RWPE2 (cell line): Measurements from ENCODE around the gene ROR2.

ENCODE experiments used
- ATAC-seq: fragments of 200-7000 bp; cut with Tn5 transposase; 3 replicates; pipeline ENCODE4 v1.9.1; 2021; ENCODE audit warnings: low read depth
- DNase-seq: peaks from one replicate; pipeline ENCODE4 v3.0.0-alpha.2; 2020; ENCODE audit warnings: low spot score
- H3K27ac ChIP-seq: fragments of 450-650 bp; 2 replicates; pipeline ENCODE4 v1.5.1; 2017; ENCODE audit warnings: mild to moderate bottlenecking; ENCODE audit not compliant: poor library complexity, severe bottlenecking
- H3K27me3 ChIP-seq: fragments of 250-450 bp; sonication (Bioruptor Pico); 2 replicates; pipeline ENCODE4 v1.5.1; 2021; ENCODE audit warnings: mild to moderate bottlenecking, moderate library complexity; ENCODE audit not compliant: insufficient read depth, poor library complexity, severe bottlenecking
- H3K36me3 ChIP-seq: fragments of 250-450 bp; sonication (Bioruptor Pico); 2 replicates; pipeline ENCODE4 v1.5.1; 2020; ENCODE audit warnings: low read depth, mild to moderate bottlenecking, moderate library complexity
- H3K4me1 ChIP-seq: fragments of 250-450 bp; sonication (Bioruptor Pico); 2 replicates; pipeline ENCODE4 v1.5.1; 2021; ENCODE audit warnings: mild to moderate bottlenecking, moderate library complexity; ENCODE audit not compliant: insufficient read depth, poor library complexity, severe bottlenecking
- H3K4me3 ChIP-seq: fragments of 250-450 bp; sonication (Bioruptor Pico); 2 replicates; pipeline ENCODE4 v1.5.1; 2021; ENCODE audit warnings: mild to moderate bottlenecking, moderate library complexity; ENCODE audit not compliant: severe bottlenecking
- H3K9me3 ChIP-seq: fragments of 250-450 bp; sonication (Bioruptor Pico); 2 replicates; pipeline ENCODE4 v1.5.1; 2021; ENCODE audit warnings: mild to moderate bottlenecking, moderate library complexity; ENCODE audit not compliant: severe bottlenecking
- TF ChIP-seq, protein P1 (sequence below): fragments of 450-650 bp; IDR thresholded peaks from one replicate; pipeline ENCODE4 v1.5.1; 2017; ENCODE audit warnings: mild to moderate bottlenecking, moderate library complexity; ENCODE audit not compliant: poor library complexity, severe bottlenecking

ROR2 gene

GRCh38 chr9:91904588-91905236, 45.3 kb downstream of the ROR2 start:
- no peaks in the 10 kb centered on the region for H3K9me3 ChIP-seq
- H3K4me1 ChIP-seq: no peaks in the 10 kb centered on the region
- no peak for DNase-seq
- H3K36me3 ChIP-seq: no peaks in the 10 kb centered on the region
- ATAC-seq: no peak
- TF ChIP-seq, protein P1, sequence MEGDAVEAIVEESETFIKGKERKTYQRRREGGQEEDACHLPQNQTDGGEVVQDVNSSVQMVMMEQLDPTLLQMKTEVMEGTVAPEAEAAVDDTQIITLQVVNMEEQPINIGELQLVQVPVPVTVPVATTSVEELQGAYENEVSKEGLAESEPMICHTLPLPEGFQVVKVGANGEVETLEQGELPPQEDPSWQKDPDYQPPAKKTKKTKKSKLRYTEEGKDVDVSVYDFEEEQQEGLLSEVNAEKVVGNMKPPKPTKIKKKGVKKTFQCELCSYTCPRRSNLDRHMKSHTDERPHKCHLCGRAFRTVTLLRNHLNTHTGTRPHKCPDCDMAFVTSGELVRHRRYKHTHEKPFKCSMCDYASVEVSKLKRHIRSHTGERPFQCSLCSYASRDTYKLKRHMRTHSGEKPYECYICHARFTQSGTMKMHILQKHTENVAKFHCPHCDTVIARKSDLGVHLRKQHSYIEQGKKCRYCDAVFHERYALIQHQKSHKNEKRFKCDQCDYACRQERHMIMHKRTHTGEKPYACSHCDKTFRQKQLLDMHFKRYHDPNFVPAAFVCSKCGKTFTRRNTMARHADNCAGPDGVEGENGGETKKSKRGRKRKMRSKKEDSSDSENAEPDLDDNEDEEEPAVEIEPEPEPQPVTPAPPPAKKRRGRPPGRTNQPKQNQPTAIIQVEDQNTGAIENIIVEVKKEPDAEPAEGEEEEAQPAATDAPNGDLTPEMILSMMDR: no peak
- H3K4me3 ChIP-seq: no peak overlapping the region
- H3K27me3 ChIP-seq: no peaks in the 10 kb centered on the region
- H3K27ac ChIP-seq: no peak overlapping the region

GRCh38 chr9:91903126-91903911, 46.7 kb downstream of the ROR2 start:
- ATAC-seq: no peak
- Histone ChIP-seq H3K4me3 (no peak overlapping the region), H3K4me1 (no peaks in the 10 kb centered on the region), H3K9me3 (no peaks in the 10 kb centered on the region), H3K27me3 (no peaks in the 10 kb centered on the region), H3K27ac (no peak overlapping the region), H3K36me3 (no peaks in the 10 kb centered on the region)
- DNase-seq: no peak
- TF ChIP-seq, protein P1: no peak

GRCh38 chr9:91902475-91903125, 47.4 kb downstream of the ROR2 start:
- Histone ChIP-seq H3K27me3 (no peaks in the 10 kb centered on the region), H3K4me3 (no peak overlapping the region), H3K27ac (no peak overlapping the region), H3K9me3 (no peaks in the 10 kb centered on the region), H3K36me3 (no peaks in the 10 kb centered on the region), H3K4me1 (no peaks in the 10 kb centered on the region)
- ATAC-seq: no peak
- TF ChIP-seq, protein P1: no peak
- DNase-seq: no peak

DNA sequence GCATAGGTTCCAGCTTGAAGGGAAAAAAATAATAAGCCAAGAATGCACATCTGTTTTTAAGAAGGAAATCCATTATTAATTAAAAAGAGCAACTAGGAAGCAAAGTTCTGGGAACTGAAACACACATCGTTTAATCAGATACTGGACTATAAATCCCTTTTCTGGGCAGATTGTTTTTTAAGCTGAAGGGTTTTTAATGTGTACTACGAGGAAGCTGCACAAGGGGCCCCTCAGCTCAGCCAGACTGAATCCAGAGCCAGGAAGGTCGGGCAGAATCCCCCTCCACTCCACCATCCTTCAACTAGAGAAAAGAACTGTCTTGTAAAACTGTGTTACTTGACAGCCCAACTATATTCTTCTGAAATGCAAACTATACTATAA, 49.2 kb downstream of the ROR2 start:
- H3K9me3 ChIP-seq: no peaks in the 10 kb centered on the region
- no peak for ATAC-seq
- no peak overlapping the region for H3K4me3 ChIP-seq
- no peaks in the 10 kb centered on the region for H3K27me3 ChIP-seq
- no peak overlapping the region for H3K27ac ChIP-seq
- TF ChIP-seq, protein P1: no peak
- no peak for DNase-seq
- H3K36me3 ChIP-seq: no peaks in the 10 kb centered on the region
- no peaks in the 10 kb centered on the region for H3K4me1 ChIP-seq
